HEK293 (cell line): Measurements from ENCODE around the gene MBNL3.

ENCODE experiments used
- BCL6B ChIP-seq: fragments of 450-650 bp; formaldehyde crosslinking; IDR thresholded peaks from 2 replicates; pipeline ENCODE4 v1.5.1; 2017; ENCODE audit warnings: missing biosample characterization, missing genetic modification characterization
- GLIS2 ChIP-seq: fragments of 450-650 bp; formaldehyde crosslinking; IDR thresholded peaks from 2 replicates; pipeline ENCODE4 v1.5.1; 2016; ENCODE audit warnings: missing biosample characterization, missing genetic modification characterization
- HOXC10 ChIP-seq: sonication (generic); formaldehyde crosslinking; IDR thresholded peaks from 2 replicates; pipeline ENCODE4 v1.8.1; 2023; ENCODE audit warnings: mild to moderate bottlenecking, missing genetic modification reagents
- PBX3 ChIP-seq: sonication (generic); formaldehyde crosslinking; IDR thresholded peaks from 2 replicates; pipeline ENCODE4 v1.8.1; 2022; ENCODE audit warnings: mild to moderate bottlenecking, moderate library complexity, missing genetic modification reagents
- PRDM10 ChIP-seq: fragments of 450-650 bp; formaldehyde crosslinking; IDR thresholded peaks from 2 replicates; pipeline ENCODE4 v1.5.1; 2016; ENCODE audit warnings: missing biosample characterization, missing genetic modification characterization
- PRDM2 ChIP-seq: fragments of 450-650 bp; formaldehyde crosslinking; IDR thresholded peaks from 2 replicates; pipeline ENCODE4 v1.5.1; 2016; ENCODE audit warnings: missing biosample characterization, missing genetic modification characterization, borderline replicate concordance
- SP3 ChIP-seq: fragments of 450-650 bp; formaldehyde crosslinking; IDR thresholded peaks from 2 replicates; pipeline ENCODE4 v1.5.1; 2016; ENCODE audit warnings: missing biosample characterization, missing genetic modification characterization
- ZBTB17 ChIP-seq: fragments of 450-650 bp; formaldehyde crosslinking; IDR thresholded peaks from 2 replicates; pipeline ENCODE4 v1.5.1; 2016; ENCODE audit warnings: missing biosample characterization, missing genetic modification characterization
- ZBTB48 ChIP-seq: fragments of 450-650 bp; formaldehyde crosslinking; IDR thresholded peaks from 2 replicates; pipeline ENCODE4 v1.5.1; 2016; ENCODE audit warnings: missing biosample characterization, missing genetic modification characterization
- ZFP3 ChIP-seq: fragments of 450-650 bp; formaldehyde crosslinking; IDR thresholded peaks from 2 replicates; pipeline ENCODE4 v1.5.1; 2016; ENCODE audit warnings: low read depth, missing biosample characterization, missing genetic modification characterization
- ZNF157 ChIP-seq: fragments of 450-650 bp; formaldehyde crosslinking; IDR thresholded peaks from 2 replicates; pipeline ENCODE4 v1.5.1; 2016; ENCODE audit warnings: missing biosample characterization, missing genetic modification characterization
- ZNF23 ChIP-seq: fragments of 450-650 bp; formaldehyde crosslinking; IDR thresholded peaks from 2 replicates; pipeline ENCODE4 v1.5.1; 2016; ENCODE audit warnings: missing biosample characterization, missing genetic modification characterization, borderline replicate concordance
- ZNF292 ChIP-seq: fragments of 450-650 bp; formaldehyde crosslinking; IDR thresholded peaks from 2 replicates; pipeline ENCODE4 v1.5.1; 2016; ENCODE audit warnings: low read depth, missing biosample characterization, missing genetic modification characterization, borderline replicate concordance
- ZNF335 ChIP-seq: fragments of 450-650 bp; formaldehyde crosslinking; conservative IDR thresholded peaks from 2 replicates; pipeline ENCODE4 v1.5.1; 2016; ENCODE audit warnings: missing biosample characterization, missing genetic modification characterization
- ZNF433 ChIP-seq: fragments of 450-650 bp; formaldehyde crosslinking; IDR thresholded peaks from 2 replicates; pipeline ENCODE4 v1.5.1; 2016; ENCODE audit warnings: missing biosample characterization, missing genetic modification characterization, low read depth
- ZNF530 ChIP-seq: fragments of 450-650 bp; formaldehyde crosslinking; IDR thresholded peaks from 2 replicates; pipeline ENCODE4 v1.5.1; 2016; ENCODE audit warnings: low read depth, missing biosample characterization, missing genetic modification characterization
- ZNF639 ChIP-seq: fragments of 450-650 bp; formaldehyde crosslinking; IDR thresholded peaks from 2 replicates; pipeline ENCODE4 v1.5.1; 2016; ENCODE audit warnings: missing biosample characterization, missing genetic modification characterization
- ZNF645 ChIP-seq: fragments of 450-650 bp; formaldehyde crosslinking; IDR thresholded peaks from 2 replicates; pipeline ENCODE4; 2016; ENCODE audit warnings: missing biosample characterization, missing genetic modification characterization
- ZNF747 ChIP-seq: fragments of 450-650 bp; formaldehyde crosslinking; IDR thresholded peaks from 2 replicates; pipeline ENCODE4 v1.5.1; 2016; ENCODE audit warnings: missing biosample characterization, missing genetic modification characterization
- ZNF777 ChIP-seq: fragments of 450-650 bp; formaldehyde crosslinking; IDR thresholded peaks from 2 replicates; pipeline ENCODE4 v1.5.1; 2017; ENCODE audit warnings: missing biosample characterization, missing genetic modification characterization, borderline replicate concordance
- ZNF791 ChIP-seq: fragments of 450-650 bp; formaldehyde crosslinking; IDR thresholded peaks from 2 replicates; pipeline ENCODE4 v1.5.1; 2016; ENCODE audit warnings: missing biosample characterization, missing genetic modification characterization
- ZSCAN16 ChIP-seq: fragments of 450-650 bp; formaldehyde crosslinking; IDR thresholded peaks from 2 replicates; pipeline ENCODE4 v1.5.1; 2016; ENCODE audit warnings: missing biosample characterization, missing genetic modification characterization
- ZSCAN30 ChIP-seq: fragments of 450-650 bp; IDR thresholded peaks from 2 replicates; pipeline ENCODE4 v1.5.1; 2018; ENCODE audit warnings: missing biosample characterization, mild to moderate bottlenecking, missing genetic modification characterization, moderate library complexity
- ZXDB ChIP-seq: fragments of 450-650 bp; formaldehyde crosslinking; IDR thresholded peaks from 2 replicates; pipeline ENCODE4 v1.5.1; 2016; ENCODE audit warnings: missing biosample characterization, missing genetic modification characterization

MBNL3 gene

GRCh38 chrX:132488819-132489577, at the start of gene MBNL3 (continued):
- TF ChIP-seq ZNF645 (tag by site-specific recombination) = no peak
- no peak for TF ChIP-seq ZNF292 (tag by site-specific recombination)
- TF ChIP-seq ZBTB48 (tag by site-specific recombination) = peak; percentile 37; the same call in 1 of the 2 replicates
- TF ChIP-seq ZNF433 (tag by site-specific recombination) = no peak
- no peak for TF ChIP-seq PRDM2 (tag by site-specific recombination)
- peak; percentile 50 for TF ChIP-seq GLIS2
- TF ChIP-seq ZBTB17 (tag by site-specific recombination) = no peak
- no peak for TF ChIP-seq ZNF157 (tag by site-specific recombination)
- no peak for TF ChIP-seq ZSCAN16 (tag by site-specific recombination)
- TF ChIP-seq ZNF335 (tag by site-specific recombination) = peak; percentile 74
- TF ChIP-seq ZXDB = peak; percentile 94
- TF ChIP-seq PBX3 (CRISPR knock-in tag) = no peak
- no peak for TF ChIP-seq ZNF777 (tag by site-specific recombination)
- peak; percentile 97 for TF ChIP-seq PRDM10 (tag by site-specific recombination)
- TF ChIP-seq ZFP3 (tag by site-specific recombination) = no peak
- TF ChIP-seq ZNF23 (tag by site-specific recombination) = no peak
- no peak for TF ChIP-seq BCL6B (tag by site-specific recombination)
- no peak for TF ChIP-seq ZNF747 (tag by site-specific recombination)
- peak; percentile 55; the same call in 1 of the 2 replicates for TF ChIP-seq ZSCAN30 (tag by site-specific recombination)
- no peak; the same call in 1 of the 2 replicates for TF ChIP-seq HOXC10 (CRISPR knock-in tag)
- no peak for TF ChIP-seq ZNF639 (tag by site-specific recombination)
- TF ChIP-seq SP3 = peak; percentile 29; the same call in 1 of the 2 replicates
- no peak for TF ChIP-seq ZNF791 (tag by site-specific recombination)
- no peak for TF ChIP-seq ZNF530 (tag by site-specific recombination)
